Keratinocyte (primary cell): ENCODE data around the gene C19orf25. TPM values are rescaled to one million over a fixed set of nuclear protein-coding genes. Genes with fewer than 3 reads are reported as not detected.
A peak's percentile ranks its signal among the peaks of the same experiment; 100 is the strongest.

Source experiments
- DNase-seq: peaks from one replicate; pipeline ENCODE4 v3.0.0-alpha.2; 2011; ENCODE audit warnings: low read depth, missing footprints, low spot score
- FAIRE-seq: peaks from 2 replicates; lab custom pipeline; 2011; peaks lifted over from hg19 to GRCh38; lab: Jason Lieb, UNC
- H2AFZ ChIP-seq: 2 replicates; pipeline ENCODE4 v1.6.0; 2012; ENCODE audit warnings: low read length, control low read depth, inconsistent platforms; ENCODE audit not compliant: control insufficient read depth
- H3K27ac ChIP-seq: 2 replicates; pipeline ENCODE4 v1.5.1; 2011; ENCODE audit warnings: low read length; ENCODE audit not compliant: control insufficient read depth, insufficient read depth
- H3K27me3 ChIP-seq: 3 replicates; pipeline ENCODE4 v1.6.0; 2011; ENCODE audit warnings: low read length; ENCODE audit not compliant: control insufficient read depth, insufficient read depth; ENCODE audit errors: extremely low read depth
- H3K36me3 ChIP-seq, 2 experiments: 2 replicates in 1 of 2; 3 replicates in 1 of 2; pipeline ENCODE4 v1.5.1; 2011; ENCODE audit warnings: low read length in 2 of 2, mild to moderate bottlenecking in 1 of 2; ENCODE audit not compliant: control insufficient read depth in 2 of 2, insufficient read depth in 2 of 2; ENCODE audit errors: extremely low read depth in 1 of 2
- H3K4me1 ChIP-seq: 3 replicates; pipeline ENCODE4 v1.5.1; 2011; ENCODE audit warnings: low read length; ENCODE audit not compliant: control insufficient read depth, insufficient read depth; ENCODE audit errors: extremely low read depth
- H3K4me2 ChIP-seq: 3 replicates; pipeline ENCODE4 v1.6.0; 2011; ENCODE audit warnings: low read depth, low read length; ENCODE audit not compliant: control insufficient read depth, insufficient read depth; ENCODE audit errors: extremely low read depth
- H3K4me3 ChIP-seq, 3 experiments: fragments of 200-600 bp in 1 of 3; sonication (generic) in 1 of 3; 2 replicates in 2 of 3; 3 replicates in 1 of 3; pipeline ENCODE4 v1.5.1; 2011 to 2016; ENCODE audit warnings: low read length in 3 of 3, mild to moderate bottlenecking in 3 of 3, control low read depth in 2 of 3, inconsistent platforms in 1 of 3, low read depth in 1 of 3, mixed read lengths in 1 of 3, mixed run types in 1 of 3, moderate library complexity in 1 of 3; ENCODE audit not compliant: control insufficient read depth in 2 of 3, insufficient read depth in 2 of 3; ENCODE audit errors: extremely low read depth in 1 of 3
- H3K79me2 ChIP-seq: 2 replicates; pipeline ENCODE4 v1.6.0; 2012; ENCODE audit warnings: low read length; ENCODE audit not compliant: control insufficient read depth, insufficient read depth
- H3K9ac ChIP-seq: 3 replicates; pipeline ENCODE4 v1.6.0; 2011; ENCODE audit warnings: low read length; ENCODE audit not compliant: control insufficient read depth, insufficient read depth; ENCODE audit errors: extremely low read depth
- H3K9me1 ChIP-seq: 3 replicates; pipeline ENCODE4 v1.6.0; 2011; ENCODE audit warnings: low read length; ENCODE audit not compliant: control insufficient read depth, insufficient read depth; ENCODE audit errors: extremely low read depth
- H3K9me3 ChIP-seq: 2 replicates; pipeline ENCODE4 v1.5.1; 2012; ENCODE audit warnings: low read depth, low read length; ENCODE audit not compliant: control insufficient read depth
- H4K20me1 ChIP-seq: 3 replicates; pipeline ENCODE4 v1.6.0; 2011; ENCODE audit warnings: low read length; ENCODE audit not compliant: control insufficient read depth, insufficient read depth; ENCODE audit errors: extremely low read depth
- EZH2 ChIP-seq: IDR thresholded peaks from one replicate; pipeline ENCODE4 v1.6.1; 2012; ENCODE audit warnings: inconsistent platforms, mild to moderate bottlenecking, low read length, moderate library complexity
- dilution Hi-C: fragments of 300-500 bp; cut with MboI; formaldehyde crosslinking; loops from one replicate; pipeline ENCODE4 v1.7.0; 2020; ENCODE audit warnings: low sequenced_read_pairs; ENCODE audit not compliant: extremely low pct_ligation_motif_present
- polyA plus RNA-seq, 5 experiments: library from polyadenylated mRNA; depleted of rRNA in 3 of 5; stranded (reverse) in 3 of 5; stranded (forward) in 1 of 5; unstranded in 1 of 5; fragments of >200 nt; gene quantifications; 1 replicate in 1 of 5; 2 replicates in 3 of 5; 3 replicates in 1 of 5; pipeline versions ENCODE4 v1.2.1 to v1.2.3, GENCODE V29; 2011 to 2012; ENCODE audit warnings: missing spikeins in 2 of 5, low read depth in 1 of 5, low replicate concordance in 1 of 5
- TF ChIP-seq, protein P1 (sequence below), 3 experiments: IDR thresholded peaks in 1 of 3; conservative IDR thresholded peaks in 1 of 3; optimal IDR thresholded peaks in 1 of 3; 2 replicates in 2 of 3; 3 replicates in 1 of 3; pipeline versions ENCODE3 to v1.5.1; 2011; ENCODE audit warnings: low read length in 3 of 3, mild to moderate bottlenecking in 3 of 3, moderate library complexity in 2 of 3, control low read depth in 1 of 3, inconsistent platforms in 1 of 3; ENCODE audit not compliant: insufficient read depth in 2 of 3; ENCODE audit errors: extremely low read depth in 1 of 3

Gene C19orf25
- polyA plus RNA-seq, 1 donor (not counting 4 experiments of a cell fraction or from before 2014, with no cell fraction given), result 11.2 TPM

DNA sequence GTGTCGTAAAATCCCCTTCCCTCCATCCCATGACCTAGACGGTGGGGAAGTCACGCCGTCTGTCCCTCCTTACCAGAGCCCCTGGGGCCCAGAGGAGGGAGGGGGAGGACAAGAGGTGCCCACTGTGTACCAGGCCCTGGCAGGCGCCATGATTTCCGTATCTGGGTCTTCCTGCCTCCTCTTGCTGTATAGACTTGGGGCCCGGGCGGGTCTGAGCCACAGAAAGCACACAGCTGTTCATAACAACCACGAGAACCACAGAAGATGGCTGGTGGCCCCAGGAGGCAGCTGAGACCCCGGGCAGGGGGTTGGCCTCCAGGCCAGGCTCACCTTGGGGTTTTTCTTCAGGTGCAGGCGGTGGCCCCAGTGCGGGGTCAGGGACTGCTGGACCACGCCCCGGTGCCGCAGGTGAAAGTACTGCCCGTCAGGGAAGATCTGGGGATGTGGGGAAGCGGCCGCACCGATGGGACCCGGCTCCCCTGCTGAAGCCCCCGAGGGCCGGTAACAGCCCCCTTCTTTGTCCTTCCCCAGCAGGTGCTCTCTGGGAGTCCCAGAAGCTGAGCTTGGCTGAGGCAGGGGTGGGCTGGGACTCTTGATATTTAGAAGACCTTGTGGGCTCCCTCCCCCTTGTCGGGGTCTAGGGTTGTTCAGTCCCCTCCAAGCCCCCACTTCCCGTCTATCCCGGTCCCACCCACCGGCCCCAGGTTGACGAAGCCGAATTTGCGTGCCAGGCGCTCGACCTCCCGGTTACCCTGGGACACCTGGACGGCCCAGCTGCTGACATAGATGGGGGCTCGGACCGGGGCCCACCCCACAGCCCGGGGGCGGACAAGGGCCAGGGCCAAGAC, 10.7 kb upstream of the C19orf25 start:
- Histone ChIP-seq H3K9me3 (no peaks in the 10 kb centered on the region), H3K27me3 (no peaks in the 10 kb centered on the region), H3K4me3 (peak overlapping the region; percentile 54 to 78 (median 77)), H3K4me2 (peak overlapping the region; percentile 94), H3K9me1 (no peaks in the 10 kb centered on the region), H3K4me1 (peaks cover 12% of the 10 kb centered on the region), H3K79me2 (no peaks in the 10 kb centered on the region), H3K36me3 (no peaks in the 10 kb centered on the region), H4K20me1 (no peaks in the 10 kb centered on the region), H2AFZ (peak overlapping the region; percentile 100), H3K27ac (no peak overlapping the region), H3K9ac (peak overlapping the region; percentile 65)
- DNase-seq, result no peak
- no peak for TF ChIP-seq EZH2
- TF ChIP-seq, protein P1, sequence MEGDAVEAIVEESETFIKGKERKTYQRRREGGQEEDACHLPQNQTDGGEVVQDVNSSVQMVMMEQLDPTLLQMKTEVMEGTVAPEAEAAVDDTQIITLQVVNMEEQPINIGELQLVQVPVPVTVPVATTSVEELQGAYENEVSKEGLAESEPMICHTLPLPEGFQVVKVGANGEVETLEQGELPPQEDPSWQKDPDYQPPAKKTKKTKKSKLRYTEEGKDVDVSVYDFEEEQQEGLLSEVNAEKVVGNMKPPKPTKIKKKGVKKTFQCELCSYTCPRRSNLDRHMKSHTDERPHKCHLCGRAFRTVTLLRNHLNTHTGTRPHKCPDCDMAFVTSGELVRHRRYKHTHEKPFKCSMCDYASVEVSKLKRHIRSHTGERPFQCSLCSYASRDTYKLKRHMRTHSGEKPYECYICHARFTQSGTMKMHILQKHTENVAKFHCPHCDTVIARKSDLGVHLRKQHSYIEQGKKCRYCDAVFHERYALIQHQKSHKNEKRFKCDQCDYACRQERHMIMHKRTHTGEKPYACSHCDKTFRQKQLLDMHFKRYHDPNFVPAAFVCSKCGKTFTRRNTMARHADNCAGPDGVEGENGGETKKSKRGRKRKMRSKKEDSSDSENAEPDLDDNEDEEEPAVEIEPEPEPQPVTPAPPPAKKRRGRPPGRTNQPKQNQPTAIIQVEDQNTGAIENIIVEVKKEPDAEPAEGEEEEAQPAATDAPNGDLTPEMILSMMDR (optimal IDR thresholded peaks at IDR 0.05 in 1 of 3, IDR thresholded peaks at IDR 0.05 in 1 of 3, conservative IDR thresholded peaks at IDR 0.05 in 1 of 3; ENCODE audit: extremely low read depth in 1 of 3, insufficient read depth in 2 of 3, low read length in 3 of 3), result no peak
- no peak for FAIRE-seq
- dilution Hi-C loops, result no loop called here

- dilution Hi-C loops, result no loop called here
- Histone ChIP-seq H3K4me2 (no peak overlapping the region), H3K9ac (no peak overlapping the region), H3K9me3 (no peaks in the 10 kb centered on the region), H3K79me2 (no peaks in the 10 kb centered on the region), H4K20me1 (no peaks in the 10 kb centered on the region), H2AFZ (no peak overlapping the region), H3K27me3 (no peaks in the 10 kb centered on the region), H3K9me1 (no peaks in the 10 kb centered on the region), H3K36me3 (no peaks in the 10 kb centered on the region), H3K4me3 (no peak overlapping the region), H3K4me1 (peaks cover 12% of the 10 kb centered on the region), H3K27ac (no peak overlapping the region)
- TF ChIP-seq EZH2, result no peak
- TF ChIP-seq, protein P1 (optimal IDR thresholded peaks at IDR 0.05 in 1 of 3, IDR thresholded peaks at IDR 0.05 in 1 of 3, conservative IDR thresholded peaks at IDR 0.05 in 1 of 3; ENCODE audit: extremely low read depth in 1 of 3, insufficient read depth in 2 of 3, low read length in 3 of 3), result no peak
- FAIRE-seq (no peak), DNase-seq (no peak)
These were observed 9.2 kb upstream of the C19orf25 start for GRCh38 chr19:1488282-1488601.
